Measurements from ENCODE around the gene IPO9. TPM values are rescaled to one million over a fixed set of nuclear protein-coding genes. Genes with fewer than 3 reads are reported as not detected.

IPO9 gene
- total RNA-seq, 2 donors from 2014 or later: 108 to 133 TPM

DNA sequence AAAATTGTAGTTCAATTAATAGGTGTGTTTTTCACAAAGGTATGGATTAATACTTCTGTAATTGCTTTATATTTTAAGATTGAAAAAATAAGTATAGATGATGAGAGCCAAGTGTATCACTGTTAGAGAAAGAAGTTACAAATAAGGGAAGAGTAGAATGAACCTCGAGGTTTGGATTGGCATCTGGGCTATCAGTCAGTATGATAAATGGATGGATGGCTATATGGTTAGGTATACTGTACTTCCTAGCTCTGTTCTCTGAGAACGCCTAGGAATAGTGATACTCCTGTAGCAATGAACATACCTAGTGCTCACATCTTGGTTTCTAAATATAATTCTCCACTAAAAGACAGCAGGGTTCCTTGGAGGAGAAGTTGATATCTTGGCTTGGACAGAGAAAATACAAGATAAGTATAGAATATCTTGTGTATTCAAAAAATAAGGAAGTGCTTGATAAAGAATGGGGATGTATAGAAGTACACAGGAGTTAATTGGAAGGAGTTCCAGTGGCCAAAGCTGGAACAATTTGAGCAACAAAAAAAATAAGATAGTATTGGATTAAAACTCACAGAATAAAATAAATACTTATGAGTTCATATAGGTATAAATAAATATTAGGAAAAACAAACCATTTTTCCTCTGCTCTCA is 12.4 kb downstream of the IPO9 start:
- H3K9ac ChIP-seq (ENCODE audit: extremely low read depth, low read length, poor library complexity, severe bottlenecking): no peak overlapping the region
- no peak overlapping the region for H3K4me3 ChIP-seq (ENCODE audit: low read length)
- H3K27me3 ChIP-seq (ENCODE audit: control insufficient read depth, insufficient read depth, low read length, poor library complexity, severe bottlenecking): no peaks in the 10 kb centered on the region
- 90 to 100% methylated on average over 1 to 2 of the region's 2 CpGs for WGBS, 2 experiments (ENCODE audit: insufficient coverage in 1 of 2, insufficient read length in 1 of 2)
- Mint-ChIP-seq H3K9me3 (no peaks in the 10 kb centered on the region), H3K27ac (no peak overlapping the region), H3K4me1 (peaks cover 26% of the 10 kb centered on the region), H3K36me3 (ENCODE audit: low read depth) (peaks cover 24% of the 10 kb centered on the region), H3K27me3 (ENCODE audit: insufficient read depth) (no peaks in the 10 kb centered on the region), H3K4me3 (no peak overlapping the region)
- no peak overlapping the region for H3K27ac ChIP-seq (ENCODE audit: low read depth, low read length)
- no peak for DNase-seq
- TF ChIP-seq, protein P1, sequence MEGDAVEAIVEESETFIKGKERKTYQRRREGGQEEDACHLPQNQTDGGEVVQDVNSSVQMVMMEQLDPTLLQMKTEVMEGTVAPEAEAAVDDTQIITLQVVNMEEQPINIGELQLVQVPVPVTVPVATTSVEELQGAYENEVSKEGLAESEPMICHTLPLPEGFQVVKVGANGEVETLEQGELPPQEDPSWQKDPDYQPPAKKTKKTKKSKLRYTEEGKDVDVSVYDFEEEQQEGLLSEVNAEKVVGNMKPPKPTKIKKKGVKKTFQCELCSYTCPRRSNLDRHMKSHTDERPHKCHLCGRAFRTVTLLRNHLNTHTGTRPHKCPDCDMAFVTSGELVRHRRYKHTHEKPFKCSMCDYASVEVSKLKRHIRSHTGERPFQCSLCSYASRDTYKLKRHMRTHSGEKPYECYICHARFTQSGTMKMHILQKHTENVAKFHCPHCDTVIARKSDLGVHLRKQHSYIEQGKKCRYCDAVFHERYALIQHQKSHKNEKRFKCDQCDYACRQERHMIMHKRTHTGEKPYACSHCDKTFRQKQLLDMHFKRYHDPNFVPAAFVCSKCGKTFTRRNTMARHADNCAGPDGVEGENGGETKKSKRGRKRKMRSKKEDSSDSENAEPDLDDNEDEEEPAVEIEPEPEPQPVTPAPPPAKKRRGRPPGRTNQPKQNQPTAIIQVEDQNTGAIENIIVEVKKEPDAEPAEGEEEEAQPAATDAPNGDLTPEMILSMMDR (conservative IDR thresholded peaks at IDR 0.05): no peak
- no peaks in the 10 kb centered on the region for H3K9me3 ChIP-seq (ENCODE audit: control insufficient read depth, low read length)
- H3K4me1 ChIP-seq (ENCODE audit: control insufficient read depth, insufficient read depth, low read length): peaks cover 12% of the 10 kb centered on the region
- H3K36me3 ChIP-seq (ENCODE audit: control insufficient read depth, insufficient read depth, low read length): peaks cover 6% of the 10 kb centered on the region

DNA sequence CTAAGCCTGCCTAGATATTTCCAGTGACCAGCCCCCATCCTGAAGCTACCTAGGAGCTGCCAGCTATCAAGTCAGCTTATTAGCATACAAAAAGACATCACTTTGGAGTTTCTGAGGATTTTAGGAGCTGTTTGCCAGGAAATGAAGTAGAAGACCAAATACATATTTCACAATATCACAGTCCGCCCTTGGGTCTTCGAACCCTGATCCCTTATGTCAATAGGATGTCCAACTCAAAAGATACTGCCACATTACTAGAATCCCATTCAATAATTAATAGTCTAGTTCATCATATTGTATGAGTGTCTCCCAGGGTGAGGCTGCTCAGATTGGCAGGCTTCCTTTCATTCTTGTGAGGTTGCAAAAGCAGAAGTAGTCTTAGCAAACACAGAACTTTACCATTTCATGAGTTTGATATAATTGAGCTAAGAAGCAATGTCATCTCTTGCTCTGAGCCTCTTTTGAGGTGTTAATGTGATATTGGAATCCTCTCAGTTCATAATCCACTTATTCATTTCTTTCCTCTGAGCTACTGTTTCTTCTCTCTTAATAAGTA is 13.6 kb downstream of the IPO9 start:
- Mint-ChIP-seq H3K36me3 (ENCODE audit: low read depth) (peaks cover 19% of the 10 kb centered on the region), H3K9me3 (no peaks in the 10 kb centered on the region), H3K4me1 (peaks cover 26% of the 10 kb centered on the region), H3K27ac (no peak overlapping the region), H3K27me3 (ENCODE audit: insufficient read depth) (no peaks in the 10 kb centered on the region), H3K4me3 (no peak overlapping the region)
- DNase-seq: no peak
- no peaks in the 10 kb centered on the region for H3K27me3 ChIP-seq (ENCODE audit: control insufficient read depth, insufficient read depth, low read length, poor library complexity, severe bottlenecking)
- H3K36me3 ChIP-seq (ENCODE audit: control insufficient read depth, insufficient read depth, low read length): peaks cover 15% of the 10 kb centered on the region
- H3K27ac ChIP-seq (ENCODE audit: low read depth, low read length): no peak overlapping the region
- H3K4me1 ChIP-seq (ENCODE audit: control insufficient read depth, insufficient read depth, low read length): peaks cover 12% of the 10 kb centered on the region
- TF ChIP-seq, protein P1 (conservative IDR thresholded peaks at IDR 0.05): no peak
- H3K9ac ChIP-seq (ENCODE audit: extremely low read depth, low read length, poor library complexity, severe bottlenecking): no peak overlapping the region
- H3K9me3 ChIP-seq (ENCODE audit: control insufficient read depth, low read length): no peaks in the 10 kb centered on the region
- WGBS, 2 experiments (ENCODE audit: insufficient coverage in 1 of 2, insufficient read length in 1 of 2): 94 to 100% methylated on average over 2 of the region's 2 CpGs
- peak overlapping the region; percentile 47 for H3K4me3 ChIP-seq (ENCODE audit: low read length)

DNA sequence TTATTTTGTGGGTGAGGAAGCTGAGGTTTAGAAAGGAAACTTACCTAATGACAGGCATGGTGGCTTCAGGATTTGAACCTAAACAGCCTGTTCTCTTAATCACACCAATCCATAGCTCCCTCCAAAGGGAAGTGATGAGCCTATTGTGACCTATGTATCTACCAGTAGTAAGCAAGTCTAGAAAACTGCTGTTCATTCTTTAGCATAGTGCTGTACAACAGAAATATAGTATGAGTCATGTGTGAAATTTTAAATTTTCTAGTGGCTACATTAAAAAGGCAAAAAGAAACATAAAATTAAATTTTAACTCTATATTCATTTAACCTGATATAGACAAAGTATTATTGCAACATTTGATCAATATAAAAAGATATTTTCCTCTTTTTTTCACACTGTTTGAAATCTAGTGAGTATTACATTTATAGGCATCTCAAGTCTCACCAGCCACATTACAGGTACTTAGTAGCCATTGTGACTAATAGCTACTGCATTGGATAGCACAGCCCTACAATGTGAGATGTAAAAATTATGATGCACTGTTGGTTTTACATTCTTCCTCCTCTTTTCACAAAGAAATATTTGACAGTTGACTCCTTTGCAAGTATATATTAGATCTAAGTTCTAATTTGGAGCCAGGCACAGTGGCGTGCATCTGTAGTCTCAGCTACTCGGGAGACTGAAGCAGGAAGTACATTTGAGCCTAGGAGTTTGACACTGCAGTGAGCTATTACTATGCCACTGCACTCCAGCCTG is 16.6 kb downstream of the IPO9 start:
- no peak overlapping the region for H3K27ac Mint-ChIP-seq
- Histone ChIP-seq H3K9ac (ENCODE audit: extremely low read depth, low read length, poor library complexity, severe bottlenecking) (no peak overlapping the region), H3K27me3 (ENCODE audit: control insufficient read depth, insufficient read depth, low read length, poor library complexity, severe bottlenecking) (no peaks in the 10 kb centered on the region), H3K27ac (ENCODE audit: low read depth, low read length) (no peak overlapping the region), H3K4me1 (ENCODE audit: control insufficient read depth, insufficient read depth, low read length) (peaks cover 17% of the 10 kb centered on the region), H3K36me3 (ENCODE audit: control insufficient read depth, insufficient read depth, low read length) (peaks cover 30% of the 10 kb centered on the region), H3K9me3 (ENCODE audit: control insufficient read depth, low read length) (no peaks in the 10 kb centered on the region), H3K4me3 (ENCODE audit: low read length) (no peak overlapping the region)
- 88 to 94% methylated on average over 2 of the region's 2 CpGs for WGBS, 2 experiments (ENCODE audit: insufficient coverage in 1 of 2, insufficient read length in 1 of 2)
- TF ChIP-seq, protein P1 (conservative IDR thresholded peaks at IDR 0.05): no peak
- no peaks in the 10 kb centered on the region for H3K27me3 Mint-ChIP-seq (ENCODE audit: insufficient read depth)
- no peaks in the 10 kb centered on the region for H3K9me3 Mint-ChIP-seq
- H3K4me3 Mint-ChIP-seq: no peak overlapping the region
- peaks cover 22% of the 10 kb centered on the region for H3K4me1 Mint-ChIP-seq
- peaks cover 26% of the 10 kb centered on the region for H3K36me3 Mint-ChIP-seq (ENCODE audit: low read depth)
- DNase-seq: no peak
